ENCODE data around the gene CHST13.

Gene CHST13

DNA sequence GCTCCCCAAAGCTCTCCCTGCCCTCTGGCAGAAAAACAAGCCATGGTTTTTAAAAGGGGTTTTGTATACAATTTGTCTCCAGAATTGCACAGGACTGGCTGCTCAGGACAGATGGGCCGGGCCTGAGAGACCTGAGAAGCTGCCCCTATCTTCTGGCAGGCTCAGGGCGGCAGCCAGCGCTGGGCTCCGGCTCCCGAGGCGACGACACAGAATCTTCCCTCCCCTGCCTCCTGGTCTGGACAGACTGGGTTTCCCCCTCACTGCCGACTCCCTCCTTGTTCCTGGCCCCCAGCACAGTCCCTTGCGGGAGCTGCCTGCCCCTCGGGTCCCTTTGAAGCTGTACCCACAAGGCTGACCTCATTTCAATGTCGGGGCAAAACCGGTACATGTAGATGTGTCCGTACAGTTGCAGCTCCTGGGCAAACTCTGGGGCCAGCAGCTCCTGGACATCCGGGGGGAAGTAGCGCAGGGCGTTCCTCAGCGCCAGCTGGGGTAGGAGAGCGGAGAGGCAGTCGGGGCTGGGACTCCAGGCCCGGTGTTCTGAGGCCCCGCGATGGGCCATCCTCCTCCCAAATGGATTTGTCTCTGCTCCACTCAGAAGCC, 13.5 kb upstream of the CHST13 start:
- no peak for DNase-seq

DNA sequence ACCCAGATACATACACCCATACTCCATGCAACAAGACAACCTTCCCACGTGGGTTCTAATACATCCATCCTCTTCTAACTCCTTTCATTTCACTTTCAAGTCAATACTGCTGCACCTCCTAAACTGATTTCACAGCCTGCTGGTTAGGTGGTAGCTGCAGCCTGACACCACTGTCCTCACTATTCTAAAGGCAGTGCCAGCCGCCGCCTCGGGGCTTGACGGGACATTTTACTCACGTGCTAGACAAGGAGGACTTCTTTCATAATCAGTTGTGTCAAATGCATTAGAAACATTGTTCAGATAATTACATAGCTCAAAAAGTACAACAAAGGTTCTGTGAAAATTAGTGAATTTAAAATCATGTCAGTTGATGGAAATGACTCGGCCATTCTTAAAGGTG, 12.7 kb upstream of the CHST13 start:
- no peak for DNase-seq

GRCh38 chr3:126512026-126512425, 11.9 kb upstream of the CHST13 start:
- DNase-seq, result no peak

GRCh38 chr3:126512916-126513650, 10.9 kb upstream of the CHST13 start:
- DNase-seq, result no peak

GRCh38 chr3:126514161-126514560, 9.8 kb upstream of the CHST13 start:
- no peak for DNase-seq

GRCh38 chr3:126515066-126515706, 8.8 kb upstream of the CHST13 start:
- DNase-seq, result no peak

DNA sequence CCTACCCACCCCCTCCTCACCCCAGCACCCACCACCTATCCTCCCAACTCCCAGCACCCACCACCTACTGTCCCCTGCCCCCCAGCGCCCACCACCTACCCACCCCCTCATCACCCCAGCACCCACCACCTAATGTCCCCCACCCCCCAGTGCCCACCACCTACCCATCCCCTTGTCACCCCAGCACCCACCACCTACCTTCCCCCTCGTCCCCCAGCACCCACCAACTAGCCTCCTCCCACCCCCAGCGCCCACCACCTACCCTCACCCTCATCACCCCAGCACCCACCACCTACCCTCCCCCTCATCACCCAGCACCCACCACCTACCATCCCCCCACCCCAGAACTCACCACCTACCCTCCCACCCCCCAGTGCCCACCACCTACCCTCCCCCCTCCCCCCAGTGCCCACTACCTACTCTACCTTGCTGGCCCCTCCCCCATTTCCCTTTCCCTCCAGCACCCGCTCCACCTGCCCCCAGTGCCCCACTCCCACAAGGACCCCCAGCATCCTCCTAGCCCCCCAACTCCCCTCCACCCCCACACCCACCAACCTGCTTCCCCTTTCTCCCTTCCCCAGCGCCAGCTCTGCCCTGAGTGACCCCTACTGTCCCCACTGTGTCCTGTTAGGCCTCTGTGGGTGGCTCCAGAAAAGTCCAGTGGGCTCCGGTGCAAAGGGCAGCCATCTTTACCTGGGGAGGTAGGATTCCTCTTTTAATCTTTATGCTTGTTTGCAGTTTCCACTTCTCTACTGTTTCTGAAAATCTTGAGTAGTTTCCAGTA, 7.6 kb upstream of the CHST13 start:
- DNase-seq, result no peak

GRCh38 chr3:126516936-126517290, 7.0 kb upstream of the CHST13 start:
- DNase-seq, result no peak

GRCh38 chr3:126517291-126517951, 6.5 kb upstream of the CHST13 start, which contains the start of gene UROC1:
Gene UROC1, minus strand, starts transcription at chr3:126517773. Its CDS starts 54 bp downstream, at chr3:126517719.
- DNase-seq, result no peak

- DNase-seq, result no peak
Observed at GRCh38 chr3:126517986-126518778, 5.8 kb upstream of the CHST13 start.

- DNase-seq, result no peak
Observed at GRCh38 chr3:126518779-126519177, 5.2 kb upstream of the CHST13 start.

DNA sequence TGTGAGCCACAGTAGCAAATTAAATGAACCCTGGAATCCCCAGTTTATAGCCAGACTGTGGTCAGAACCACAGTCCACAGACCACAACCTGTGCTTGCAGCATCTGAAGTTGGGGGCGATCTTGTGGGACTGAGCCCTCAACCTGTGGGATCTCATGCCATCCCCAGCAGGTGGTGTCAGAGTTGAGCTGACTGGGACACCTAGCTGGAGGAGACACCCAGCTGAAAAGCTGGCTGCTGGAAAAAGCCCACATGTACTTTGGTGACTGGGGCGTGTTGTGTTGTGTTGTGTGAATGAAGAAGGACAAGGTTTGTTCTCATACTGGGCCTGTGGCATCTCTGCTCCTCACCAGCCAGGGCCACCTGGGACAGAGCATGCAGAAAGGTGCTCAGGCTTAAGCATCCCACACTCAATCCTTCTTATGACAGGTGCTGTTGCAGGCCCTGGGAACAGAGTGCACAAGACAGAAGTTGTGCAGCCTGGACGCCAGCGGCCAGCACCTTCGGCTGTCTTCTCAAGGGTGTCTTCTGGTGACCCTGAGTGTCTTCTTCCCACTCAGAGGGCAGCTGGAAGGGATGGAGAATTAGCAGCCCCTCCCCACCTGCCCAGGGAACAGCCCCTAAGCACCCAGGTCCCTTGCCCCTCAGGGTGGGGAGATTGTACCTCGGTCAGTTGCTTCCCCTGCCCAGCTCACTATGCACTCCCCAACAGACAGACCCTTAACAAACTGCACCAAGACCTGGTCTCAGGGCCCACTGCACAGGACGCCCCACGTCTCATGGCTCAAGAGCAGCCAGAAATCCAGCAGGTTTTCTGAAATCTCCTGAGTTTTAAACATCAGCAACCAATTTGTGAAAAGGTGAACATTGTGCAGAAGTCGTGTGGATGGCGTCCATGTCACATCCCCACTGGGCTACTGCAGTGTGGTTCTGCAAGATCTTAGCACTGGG, 4.2 kb upstream of the CHST13 start:
- no peak for DNase-seq

DNA sequence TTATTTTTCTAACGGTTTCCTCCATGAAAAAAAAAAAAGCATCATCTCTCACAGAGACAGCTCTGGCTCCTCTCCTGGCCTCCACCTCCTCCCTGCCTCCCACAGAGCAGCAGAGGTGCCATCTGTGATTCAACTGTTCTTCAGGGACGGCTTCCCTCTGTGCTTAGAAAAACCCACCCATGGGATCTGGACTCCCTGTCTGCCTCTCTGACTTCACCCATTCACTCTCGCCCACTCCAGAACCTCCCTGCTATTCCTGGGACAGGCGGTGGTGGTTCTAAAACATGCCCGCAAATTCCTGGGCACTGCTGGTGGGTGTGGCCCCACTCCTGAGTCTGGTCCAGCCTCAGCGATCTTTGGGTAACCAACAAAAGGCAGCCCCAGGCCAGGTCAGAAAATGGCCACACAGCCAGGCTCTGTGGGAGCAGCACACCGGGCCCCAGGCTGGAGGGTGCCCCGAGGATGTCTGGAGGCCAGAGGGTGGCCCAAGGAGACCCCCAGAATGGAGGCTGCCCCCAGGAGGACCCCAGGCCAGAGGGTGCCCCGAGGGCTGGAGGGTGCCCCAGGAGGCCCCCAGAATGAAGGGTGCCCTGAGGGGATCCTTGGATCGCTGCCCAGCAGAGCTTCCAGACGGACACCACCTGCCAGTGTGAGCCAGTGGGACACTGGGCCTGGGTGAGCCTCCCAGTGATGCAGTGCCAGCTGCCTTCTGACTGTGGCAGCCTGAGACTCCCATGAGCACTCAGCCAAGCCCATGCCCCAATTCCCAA, 2.6 kb upstream of the CHST13 start:
- no peak for DNase-seq

DNA sequence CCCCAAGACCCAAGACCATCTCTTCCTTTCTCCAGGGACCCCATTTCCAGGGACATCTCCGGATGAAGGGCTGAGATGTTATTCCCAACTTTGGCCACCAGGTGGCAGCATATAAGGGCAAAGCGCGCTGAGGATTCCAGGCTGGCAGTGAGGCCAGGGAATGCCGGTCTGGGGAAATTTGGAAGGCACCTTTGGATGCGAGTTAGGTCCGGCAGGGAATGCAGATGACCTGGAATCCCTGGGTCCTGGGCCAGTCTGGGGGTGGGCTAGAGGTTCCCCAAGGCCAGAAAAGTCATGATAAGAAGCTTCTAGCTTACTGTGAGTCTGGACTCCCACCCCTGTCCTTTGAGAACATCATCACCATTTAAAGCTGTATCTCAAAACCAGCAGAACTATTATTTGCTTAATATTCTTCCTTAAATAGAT, 1.6 kb upstream of the CHST13 start:
- peak; percentile 24 for DNase-seq

GRCh38 chr3:126524429-126524988, 554 bp downstream of the CHST13 start:
- DNase-seq, result no peak

DNA sequence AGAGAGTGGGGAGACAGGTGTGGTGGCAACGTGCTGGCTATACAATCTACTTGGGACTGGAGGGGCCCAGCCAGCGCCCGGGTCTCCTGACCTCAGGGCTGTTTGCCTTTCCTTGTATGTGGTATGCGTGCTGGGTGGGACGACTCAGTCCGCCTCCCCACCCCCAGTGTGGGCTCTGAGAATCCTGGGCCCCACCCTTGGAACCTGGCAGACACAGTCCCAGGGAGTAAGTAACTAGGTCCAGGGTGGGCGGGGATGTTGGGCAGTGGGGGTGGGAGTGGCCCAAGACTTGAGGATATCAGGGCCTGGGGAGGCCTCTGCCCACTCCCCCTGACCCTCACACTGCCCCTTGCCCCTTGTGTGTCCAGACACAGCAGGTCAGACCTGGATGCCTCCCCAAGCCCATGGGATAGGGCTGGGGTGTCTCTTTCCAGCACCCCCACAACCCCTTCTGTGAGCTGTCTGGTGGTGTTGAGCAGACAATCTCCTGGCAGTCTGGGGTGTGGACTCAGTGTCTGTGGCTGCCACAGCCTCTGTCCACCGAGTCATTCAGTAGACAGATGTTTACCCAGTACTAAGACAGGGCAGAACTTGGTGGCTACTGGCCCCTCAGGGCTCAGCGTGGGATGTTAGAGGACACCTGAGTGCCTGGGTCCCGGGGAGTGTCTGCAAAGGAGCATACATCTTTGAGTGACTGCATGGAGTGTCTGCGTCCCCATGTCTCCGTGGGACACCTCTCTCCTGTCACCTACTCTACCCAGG, 1.3 kb downstream of the CHST13 start:
- no peak for DNase-seq

DNA sequence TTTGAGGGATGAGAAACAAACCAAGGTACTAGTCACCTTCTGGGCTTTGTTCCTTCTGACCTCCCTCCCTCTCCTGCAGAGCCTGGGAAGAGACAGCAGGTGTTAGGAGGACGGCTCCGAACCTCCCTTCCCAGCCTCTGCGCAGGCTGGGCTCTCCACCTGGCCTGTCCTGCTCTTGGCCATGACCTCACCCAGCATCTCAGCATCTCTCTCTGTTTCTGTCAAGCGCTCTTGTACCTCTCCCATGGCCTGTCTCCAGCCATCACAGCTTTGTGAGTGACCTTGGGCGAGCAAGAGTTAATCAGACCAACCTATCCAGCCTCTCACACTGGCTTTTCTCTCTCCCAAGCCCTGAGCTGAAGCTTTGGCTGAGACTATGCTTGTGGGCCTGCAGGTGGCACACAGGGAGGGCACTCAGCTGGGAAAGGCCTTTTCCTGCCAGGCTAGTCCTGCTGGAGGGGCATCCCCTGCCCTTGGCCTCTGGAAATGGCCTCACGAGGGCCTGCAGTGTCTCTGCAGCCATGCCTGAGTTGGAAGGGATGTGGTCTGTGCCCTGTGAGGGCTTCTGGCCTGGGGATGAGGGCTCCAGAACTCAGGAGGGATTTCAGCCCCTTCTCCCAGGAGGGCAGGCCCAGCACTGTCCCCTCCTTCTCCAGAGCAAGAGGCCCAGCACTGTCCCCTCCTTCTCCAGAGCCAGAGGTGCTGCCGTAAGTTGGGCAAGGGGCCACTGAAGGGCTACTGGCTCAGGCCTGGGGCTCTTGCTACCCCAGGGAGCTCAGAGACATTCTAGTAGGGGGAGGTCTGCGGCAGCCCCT, 2.1 kb downstream of the CHST13 start:
- no peak for DNase-seq

GRCh38 chr3:126526668-126527005, 2.7 kb downstream of the CHST13 start:
- no peak for DNase-seq
